Measurements from ENCODE around the gene KLF5. TPM values are rescaled to one million over a fixed set of nuclear protein-coding genes. Genes with fewer than 3 reads are reported as not detected.
A peak's percentile ranks its signal among the peaks of the same experiment; 100 is the strongest.

The KLF5 gene
- total RNA-seq, 2 donors from 2014 or later, result 334 to 424 TPM

DNA sequence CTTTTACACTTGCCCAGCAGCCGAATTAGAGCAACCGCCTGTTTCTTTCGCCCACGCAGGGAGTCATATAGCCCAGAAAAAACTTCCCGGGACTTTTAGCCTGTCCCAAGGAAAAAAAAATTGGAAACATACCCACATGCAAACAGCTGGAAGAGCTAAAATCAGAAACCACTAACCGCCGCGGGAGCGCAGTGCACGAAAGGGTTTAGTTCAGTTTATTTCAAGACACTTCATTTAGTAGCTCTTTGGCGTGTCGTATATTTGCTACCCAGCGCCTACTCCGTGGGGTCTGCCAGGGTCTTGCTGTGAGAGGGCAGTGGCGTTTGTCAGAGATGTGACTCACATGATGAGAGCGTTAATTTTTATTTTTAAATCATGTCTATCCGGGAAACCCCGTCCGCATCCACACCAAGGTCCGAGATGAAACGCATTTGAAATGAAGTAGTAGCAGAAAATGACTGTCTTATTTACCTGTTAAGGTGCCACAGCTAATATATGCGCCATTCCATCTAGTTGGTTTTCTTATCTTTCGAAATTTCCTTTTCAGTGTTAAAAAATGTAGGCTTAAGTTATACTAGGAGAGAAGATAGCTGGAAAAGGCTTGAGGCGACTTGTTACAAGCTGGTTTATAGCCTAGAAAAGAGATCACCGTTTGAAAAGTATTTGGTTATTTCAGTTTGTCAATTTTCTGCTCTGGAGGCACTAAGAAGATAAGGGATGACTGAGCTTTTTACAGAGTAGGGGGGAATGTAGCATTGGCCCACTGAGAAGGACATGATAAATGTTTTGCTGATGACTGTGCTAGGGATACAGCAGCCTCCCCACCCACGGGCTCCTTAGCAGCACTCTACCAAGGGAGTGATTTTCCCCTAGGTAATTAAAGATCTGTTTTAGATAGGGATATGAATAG, 1.7 kb downstream of the KLF5 start:
- TF ChIP-seq, protein P1, sequence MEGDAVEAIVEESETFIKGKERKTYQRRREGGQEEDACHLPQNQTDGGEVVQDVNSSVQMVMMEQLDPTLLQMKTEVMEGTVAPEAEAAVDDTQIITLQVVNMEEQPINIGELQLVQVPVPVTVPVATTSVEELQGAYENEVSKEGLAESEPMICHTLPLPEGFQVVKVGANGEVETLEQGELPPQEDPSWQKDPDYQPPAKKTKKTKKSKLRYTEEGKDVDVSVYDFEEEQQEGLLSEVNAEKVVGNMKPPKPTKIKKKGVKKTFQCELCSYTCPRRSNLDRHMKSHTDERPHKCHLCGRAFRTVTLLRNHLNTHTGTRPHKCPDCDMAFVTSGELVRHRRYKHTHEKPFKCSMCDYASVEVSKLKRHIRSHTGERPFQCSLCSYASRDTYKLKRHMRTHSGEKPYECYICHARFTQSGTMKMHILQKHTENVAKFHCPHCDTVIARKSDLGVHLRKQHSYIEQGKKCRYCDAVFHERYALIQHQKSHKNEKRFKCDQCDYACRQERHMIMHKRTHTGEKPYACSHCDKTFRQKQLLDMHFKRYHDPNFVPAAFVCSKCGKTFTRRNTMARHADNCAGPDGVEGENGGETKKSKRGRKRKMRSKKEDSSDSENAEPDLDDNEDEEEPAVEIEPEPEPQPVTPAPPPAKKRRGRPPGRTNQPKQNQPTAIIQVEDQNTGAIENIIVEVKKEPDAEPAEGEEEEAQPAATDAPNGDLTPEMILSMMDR (IDR thresholded peaks at IDR 0.05), result no peak
- Histone ChIP-seq H3K9me3 (no peaks in the 10 kb centered on the region), H3K9ac (ENCODE audit: low read depth in 2 of 2, low read length in 2 of 2) (peak overlapping the region; percentile 88 to 99), H3K4me3 (peak overlapping the region; percentile 77), H3K4me1 (no peaks in the 10 kb centered on the region), H3K36me3 (no peaks in the 10 kb centered on the region), H3K27me3 (no peaks in the 10 kb centered on the region), H3K27ac (peak overlapping the region; percentile 72)
- DNase-seq, result peak; percentile 44
- intact Hi-C loops (cut with DNase I), result no loop called here

GRCh38 chr13:73061473-73061872, 2.7 kb downstream of the KLF5 start:
- H3K27me3 ChIP-seq, result no peaks in the 10 kb centered on the region
- H3K4me3 ChIP-seq, result peak overlapping the region; percentile 77
- H3K9ac ChIP-seq (ENCODE audit: low read depth in 2 of 2, low read length in 2 of 2), result peak overlapping the region; percentile 14 to 99
- peak overlapping the region; percentile 72 for H3K27ac ChIP-seq
- TF ChIP-seq, protein P1 (IDR thresholded peaks at IDR 0.05), result no peak
- H3K36me3 ChIP-seq, result no peaks in the 10 kb centered on the region
- intact Hi-C loops (cut with DNase I), result no loop called here
- no peaks in the 10 kb centered on the region for H3K4me1 ChIP-seq
- no peaks in the 10 kb centered on the region for H3K9me3 ChIP-seq
- DNase-seq, result no peak

GRCh38 chr13:73061876-73062275, 3.1 kb downstream of the KLF5 start:
- TF ChIP-seq, protein P1 (IDR thresholded peaks at IDR 0.05), result no peak
- Histone ChIP-seq H3K9ac (ENCODE audit: low read depth in 2 of 2, low read length in 2 of 2) (peak overlapping the region; percentile 45 to 99), H3K4me3 (peak overlapping the region; percentile 77)

DNA sequence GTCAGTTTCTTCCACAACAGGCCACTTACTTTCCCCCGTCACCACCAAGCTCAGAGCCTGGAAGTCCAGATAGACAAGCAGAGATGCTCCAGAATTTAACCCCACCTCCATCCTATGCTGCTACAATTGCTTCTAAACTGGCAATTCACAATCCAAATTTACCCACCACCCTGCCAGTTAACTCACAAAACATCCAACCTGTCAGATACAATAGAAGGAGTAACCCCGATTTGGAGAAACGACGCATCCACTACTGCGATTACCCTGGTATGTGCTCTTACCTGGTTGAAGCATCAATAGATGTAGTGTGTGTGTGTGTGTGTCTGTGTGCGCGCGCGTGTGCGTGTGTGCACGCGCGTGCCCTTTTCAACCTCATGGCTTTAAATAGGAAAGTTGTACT, 3.7 kb downstream of the KLF5 start:
- Histone ChIP-seq H3K36me3 (no peaks in the 10 kb centered on the region), H3K4me3 (peak overlapping the region; percentile 77), H3K4me1 (no peaks in the 10 kb centered on the region), H3K27me3 (no peaks in the 10 kb centered on the region), H3K27ac (peak overlapping the region; percentile 72), H3K9ac (ENCODE audit: low read depth in 2 of 2, low read length in 2 of 2) (peak overlapping the region; percentile 45 to 99), H3K9me3 (no peaks in the 10 kb centered on the region)
- TF ChIP-seq, protein P1 (IDR thresholded peaks at IDR 0.05), result no peak
- intact Hi-C loops (cut with DNase I), result no loop called here
- no peak for DNase-seq

More at GRCh38 chr13:73061876-73062275, 3.1 kb downstream of the KLF5 start:
- Histone ChIP-seq H3K27ac (peak overlapping the region; percentile 72), H3K27me3 (no peaks in the 10 kb centered on the region), H3K4me1 (no peaks in the 10 kb centered on the region), H3K9me3 (no peaks in the 10 kb centered on the region), H3K36me3 (no peaks in the 10 kb centered on the region)
- intact Hi-C loops (cut with DNase I), result no loop called here
- DNase-seq, result peak; percentile 60

- DNase-seq, result no peak
- no peaks in the 10 kb centered on the region for H3K36me3 ChIP-seq
- H3K27me3 ChIP-seq, result no peaks in the 10 kb centered on the region
- intact Hi-C loops (cut with DNase I), result no loop called here
- peak overlapping the region; percentile 77 for H3K4me3 ChIP-seq
- no peaks in the 10 kb centered on the region for H3K9me3 ChIP-seq
- peak overlapping the region in 1 of 2 donors; percentile 99 for H3K9ac ChIP-seq (ENCODE audit: low read depth in 2 of 2, low read length in 2 of 2)
- TF ChIP-seq, protein P1 (IDR thresholded peaks at IDR 0.05), result no peak
- H3K27ac ChIP-seq, result peak overlapping the region; percentile 72
- H3K4me1 ChIP-seq, result no peaks in the 10 kb centered on the region
These were observed 4.4 kb downstream of the KLF5 start for GRCh38 chr13:73063166-73063565.
